Spinal cord (tissue), 10 donors: ENCODE results near the gene RASGRF2. TPM values are rescaled to one million over a fixed set of nuclear protein-coding genes. Genes with fewer than 3 reads are reported as not detected.
"Not testable (repeated sequence)": the region's sequence is repeated elsewhere in the genome, so short reads cannot be mapped to it uniquely, and the experiment has no call there.

Source experiments
- DNase-seq, 6 donors: peaks; one replicate each; pipeline versions ENCODE4 v3.0.0 to v3.0.0-alpha.2; 2013 to 2015; ENCODE audit warnings: low spot score in 6 of 6, low read depth in 4 of 6
- H3K27ac ChIP-seq: one replicate; pipeline ENCODE4 v1.5.1; 2013; ENCODE audit warnings: low read depth, low read length, control low read depth
- H3K27me3 ChIP-seq: one replicate; pipeline ENCODE4 v1.6.1; 2013; ENCODE audit warnings: low read length; ENCODE audit not compliant: control insufficient read depth, insufficient read depth
- H3K36me3 ChIP-seq: one replicate; pipeline ENCODE4 v1.6.1; 2013; ENCODE audit warnings: low read length; ENCODE audit not compliant: control insufficient read depth, insufficient read depth
- H3K4me1 ChIP-seq: one replicate; pipeline ENCODE4 v1.6.1; 2013; ENCODE audit warnings: low read length; ENCODE audit not compliant: control insufficient read depth, insufficient read depth
- H3K4me3 ChIP-seq: one replicate; pipeline ENCODE4 v1.5.1; 2013; ENCODE audit warnings: low read depth, low read length, control low read depth
- H3K9me3 ChIP-seq: one replicate; pipeline ENCODE4 v1.6.1; 2013; ENCODE audit warnings: low read length; ENCODE audit not compliant: control insufficient read depth, insufficient read depth
- WGBS: methylation state at CpG from one replicate; pipeline ENCODE4 v1.1.5; 2013; ENCODE audit warnings: missing lambda C conversion rate; ENCODE audit not compliant: insufficient coverage; 5-methylcytosine and 5-hydroxymethylcytosine counted together
- polyA plus RNA-seq, 2 donors: library from polyadenylated mRNA; unstranded; fragments of 120-200 nt; gene quantifications; one replicate each; pipeline ENCODE4 v1.2.1, GENCODE V29; 2013; ENCODE audit not compliant: insufficient read length in 2 of 2
- total RNA-seq, 2 donors: library from RNA; depleted of rRNA in 1 of 2; stranded (reverse); fragments of 120-200 nt in 1 of 2; fragments of >200 nt in 1 of 2; gene quantifications; one replicate each; pipeline versions ENCODE4 v1.2.3 to v1.2.4, GENCODE V29; 2013 to 2014
- donor health status: healthy.

RASGRF2 gene
- total and polyA plus RNA-seq, 4 donors, result 10.3 to 21.2 (median 14.6) TPM

GRCh38 chr5:81095835-81096234 is 135.7 kb downstream of the RASGRF2 start:
- H3K9me3 ChIP-seq, result no peaks in the 10 kb centered on the region
- no peaks in the 10 kb centered on the region for H3K27me3 ChIP-seq
- no peak overlapping the region for H3K4me3 ChIP-seq
- H3K36me3 ChIP-seq, result no peaks in the 10 kb centered on the region
- no CpG with 5 or more reads among the region's 1 CpG for WGBS
- H3K27ac ChIP-seq, result no peak overlapping the region
- no peaks in the 10 kb centered on the region for H3K4me1 ChIP-seq
- DNase-seq, result no peak

DNA sequence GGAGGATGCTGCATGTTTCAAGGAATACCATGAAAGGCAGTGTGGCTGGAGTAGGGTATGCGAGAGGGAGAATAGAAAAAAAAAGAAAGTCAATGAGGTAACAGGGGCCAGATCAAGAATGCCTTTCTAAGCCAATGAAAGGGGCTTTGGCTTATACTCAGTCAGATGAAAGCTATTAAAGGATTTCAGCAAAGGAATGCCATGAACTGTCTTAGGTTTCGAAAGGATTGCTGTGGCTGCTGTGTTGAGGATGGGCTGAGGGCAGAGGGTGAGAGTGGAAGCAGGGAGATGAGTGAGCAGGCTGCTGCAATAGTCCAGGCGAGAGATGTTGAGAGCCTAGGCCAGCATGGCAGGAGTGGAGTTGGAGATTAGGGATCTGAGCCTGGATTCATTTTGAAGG is 137.6 kb downstream of the RASGRF2 start:
- WGBS, result 87% methylated on average over 3 of the region's 3 CpGs
- no peaks in the 10 kb centered on the region for H3K36me3 ChIP-seq
- no peak overlapping the region for H3K27ac ChIP-seq
- H3K9me3 ChIP-seq, result no peaks in the 10 kb centered on the region
- no peaks in the 10 kb centered on the region for H3K4me1 ChIP-seq
- H3K27me3 ChIP-seq, result no peaks in the 10 kb centered on the region
- H3K4me3 ChIP-seq, result no peak overlapping the region
- DNase-seq, result no peak

- no peaks in the 10 kb centered on the region for H3K9me3 ChIP-seq
- H3K27me3 ChIP-seq, result no peaks in the 10 kb centered on the region
- DNase-seq, result no peak
- no peaks in the 10 kb centered on the region for H3K36me3 ChIP-seq
- 57% methylated on average over 1 of the region's 5 CpGs for WGBS
- H3K4me1 ChIP-seq, result no peaks in the 10 kb centered on the region
- no peak overlapping the region for H3K4me3 ChIP-seq
- no peak overlapping the region for H3K27ac ChIP-seq
Measured at GRCh38 chr5:81105261-81105877, 145.2 kb downstream of the RASGRF2 start.

DNA sequence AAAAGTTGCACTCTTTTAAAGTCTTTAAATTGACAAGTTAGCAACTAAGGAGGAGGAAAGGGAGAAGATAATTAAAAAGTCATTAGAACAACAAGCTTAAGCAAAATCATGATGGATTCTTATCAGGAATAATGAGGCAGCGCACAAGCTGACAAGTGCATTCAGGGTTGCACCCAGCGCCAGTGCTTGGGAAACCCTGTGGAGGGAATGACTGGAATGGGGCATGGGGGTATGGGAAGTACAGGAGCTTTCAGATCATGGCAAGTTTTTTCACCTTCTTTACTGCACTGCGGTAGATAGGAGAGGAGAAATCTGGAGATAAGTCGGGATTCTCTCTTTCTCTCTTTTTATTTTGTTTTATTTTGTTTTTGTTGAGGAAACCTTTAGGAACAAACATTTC is 155.1 kb downstream of the RASGRF2 start:
- H3K27ac ChIP-seq, result no peak overlapping the region
- no peaks in the 10 kb centered on the region for H3K9me3 ChIP-seq
- DNase-seq, result no peak
- no peaks in the 10 kb centered on the region for H3K4me1 ChIP-seq
- H3K36me3 ChIP-seq, result no peaks in the 10 kb centered on the region
- no peaks in the 10 kb centered on the region for H3K27me3 ChIP-seq
- WGBS, result 88% methylated on average over 2 of the region's 4 CpGs
- H3K4me3 ChIP-seq, result no peak overlapping the region

DNA sequence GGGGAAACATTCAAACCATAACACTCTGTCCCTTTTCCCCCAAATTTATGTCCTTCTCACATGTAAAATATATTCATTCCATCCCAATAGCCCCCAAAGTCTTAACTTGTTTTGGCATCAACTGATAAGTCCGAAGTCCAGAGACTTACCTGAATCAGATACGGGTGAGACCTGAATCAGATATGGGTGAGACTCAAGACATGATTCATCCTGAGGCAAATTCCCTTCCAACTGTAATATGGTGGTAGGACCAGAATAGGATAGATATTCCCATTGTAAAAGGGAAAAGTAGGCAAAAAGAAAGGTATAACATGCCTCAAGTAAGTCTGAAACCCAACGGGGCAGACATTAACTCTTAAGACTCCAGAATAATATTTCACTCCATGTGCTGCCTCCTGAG is 157.4 kb downstream of the RASGRF2 start:
- H3K36me3 ChIP-seq, result no peaks in the 10 kb centered on the region
- no peaks in the 10 kb centered on the region for H3K4me1 ChIP-seq
- H3K9me3 ChIP-seq, result no peaks in the 10 kb centered on the region
- no peak overlapping the region for H3K27ac ChIP-seq
- WGBS, result 100% methylated on average over 2 of the region's 3 CpGs
- no peak overlapping the region for H3K4me3 ChIP-seq
- no peak for DNase-seq
- no peaks in the 10 kb centered on the region for H3K27me3 ChIP-seq

DNA sequence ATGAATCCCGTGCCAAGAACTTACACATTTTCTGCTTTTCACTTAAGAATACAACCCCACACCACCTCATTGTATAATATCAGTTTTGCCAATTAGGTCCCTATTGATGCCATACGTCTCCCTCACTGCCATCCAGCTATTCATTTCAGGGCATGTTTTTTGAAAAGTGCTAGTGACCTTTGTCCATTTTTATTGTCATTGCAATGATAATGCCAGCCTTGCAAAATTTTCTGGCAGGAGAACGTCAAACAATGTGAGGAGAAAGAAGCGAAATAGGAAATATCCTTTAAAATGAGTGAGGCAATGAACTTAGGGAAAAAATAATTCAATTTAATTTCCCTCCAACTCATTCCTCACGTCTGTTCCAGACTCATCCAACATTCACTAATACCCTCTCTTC is 161.1 kb downstream of the RASGRF2 start:
- WGBS, result 69% methylated on average over 1 of the region's 5 CpGs
- DNase-seq, result no peak
- no peaks in the 10 kb centered on the region for H3K36me3 ChIP-seq
- H3K9me3 ChIP-seq, result no peaks in the 10 kb centered on the region
- H3K4me1 ChIP-seq, result no peaks in the 10 kb centered on the region
- H3K27ac ChIP-seq, result no peak overlapping the region
- H3K27me3 ChIP-seq, result no peaks in the 10 kb centered on the region
- H3K4me3 ChIP-seq, result no peak overlapping the region

DNA sequence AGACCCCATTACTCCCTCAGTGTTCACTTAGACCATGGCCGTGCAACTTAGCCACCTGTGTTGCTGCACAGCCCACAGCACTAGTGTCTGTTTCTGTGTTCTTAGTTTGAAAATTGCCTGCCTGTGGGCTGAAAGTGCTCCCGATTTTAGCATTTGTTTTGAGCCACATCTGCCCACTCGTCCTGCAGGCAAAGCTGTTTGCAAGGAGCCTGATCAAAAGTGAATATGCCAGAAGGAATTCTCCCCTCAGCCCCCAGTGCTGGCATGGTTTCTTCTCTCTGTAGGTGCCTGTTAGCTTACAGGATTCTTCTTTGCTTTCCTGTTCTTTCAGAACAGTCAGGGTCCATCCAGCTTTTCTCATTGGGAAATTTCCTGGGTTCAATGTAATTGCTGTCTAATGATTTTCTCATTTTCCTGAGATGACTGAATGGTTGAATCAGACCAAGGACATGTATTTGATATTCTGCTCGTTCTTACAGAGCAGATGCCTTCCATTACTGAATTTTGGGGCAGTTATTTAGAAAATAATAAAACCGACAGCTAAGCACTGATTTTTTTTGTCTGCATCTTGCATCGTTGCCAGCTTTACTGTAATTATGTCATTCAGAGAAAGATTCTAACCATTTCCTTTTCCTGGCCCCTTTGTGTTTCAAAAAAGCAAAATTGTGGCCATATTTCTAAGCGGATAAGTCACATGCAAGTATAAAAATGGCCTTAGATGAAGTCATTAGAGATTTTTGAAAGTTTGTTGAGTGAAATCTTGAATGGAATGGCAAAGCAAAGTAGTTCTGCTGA is 161.9 kb downstream of the RASGRF2 start:
- no peaks in the 10 kb centered on the region for H3K9me3 ChIP-seq
- H3K27ac ChIP-seq, result no peak overlapping the region
- no peaks in the 10 kb centered on the region for H3K36me3 ChIP-seq
- H3K27me3 ChIP-seq, result no peaks in the 10 kb centered on the region
- H3K4me1 ChIP-seq, result no peaks in the 10 kb centered on the region
- 57% methylated on average over 4 of the region's 7 CpGs for WGBS
- DNase-seq, result peak in 2 of 6 donors; percentile 33 to 62
- no peak overlapping the region for H3K4me3 ChIP-seq

- H3K4me1 ChIP-seq, H3K9me3 ChIP-seq, H3K4me3 ChIP-seq, H3K27me3 ChIP-seq, H3K36me3 ChIP-seq, H3K27ac ChIP-seq, DNase-seq: not testable (repeated sequence)
- WGBS, result 100% methylated on average over 2 of the region's 6 CpGs
Measured at GRCh38 chr5:81124689-81125088, 164.5 kb downstream of the RASGRF2 start.

GRCh38 chr5:81125959-81126358 is 165.8 kb downstream of the RASGRF2 start:
- WGBS, result 18% methylated on average over 3 of the region's 7 CpGs
- H3K27ac ChIP-seq, result no peak overlapping the region
- H3K27me3 ChIP-seq, result no peaks in the 10 kb centered on the region

GRCh38 chr5:81128416-81128815 is 168.3 kb downstream of the RASGRF2 start:
- Histone ChIP-seq H3K36me3 (no peaks in the 10 kb centered on the region), H3K9me3 (no peaks in the 10 kb centered on the region)
- WGBS, result no CpG with 5 or more reads among the region's 7 CpGs

More at GRCh38 chr5:81125959-81126358, 165.8 kb downstream of the RASGRF2 start:
- DNase-seq, result peak in 1 of 6 donors; percentile 18
- Histone ChIP-seq H3K4me3 (no peak overlapping the region), H3K4me1 (no peaks in the 10 kb centered on the region), H3K36me3 (no peaks in the 10 kb centered on the region), H3K9me3 (no peaks in the 10 kb centered on the region)

More at GRCh38 chr5:81128416-81128815, 168.3 kb downstream of the RASGRF2 start:
- Histone ChIP-seq H3K4me3 (no peak overlapping the region), H3K4me1 (no peaks in the 10 kb centered on the region), H3K27me3 (no peaks in the 10 kb centered on the region), H3K27ac (no peak overlapping the region)
- DNase-seq, result no peak
